ENCODE data around the gene SMCR8. TPM values are rescaled to one million over a fixed set of nuclear protein-coding genes. Genes with fewer than 3 reads are reported as not detected.
A peak's percentile ranks its signal among the peaks of the same experiment; 100 is the strongest.
"Not testable (repeated sequence)": the region's sequence is repeated elsewhere in the genome, so short reads cannot be mapped to it uniquely, and the experiment has no call there.

The SMCR8 gene
- total RNA-seq, 1 donor from 2014 or later, result 22.3 TPM

GRCh38 chr17:18361837-18362697 lies 47.0 kb downstream of the SMCR8 start:
- no peak for DNase-seq (ENCODE audit: low spot score)

GRCh38 chr17:18362698-18363100 lies 47.6 kb downstream of the SMCR8 start:
- peak; percentile 58 for DNase-seq (ENCODE audit: low spot score)

GRCh38 chr17:18363101-18364049 lies 48.3 kb downstream of the SMCR8 start, which contains the start of gene SHMT1:
TSS of gene SHMT1 (minus strand) at chr17:18363550. CDS start at chr17:18355981, 7,569 bp downstream.
- DNase-seq (ENCODE audit: low spot score), result peak; percentile 94

- DNase-seq (ENCODE audit: low spot score), result no peak
Observed at GRCh38 chr17:18364166-18364565, 49.1 kb downstream of the SMCR8 start.

- no peak for DNase-seq (ENCODE audit: low spot score)
Observed at GRCh38 chr17:18368946-18369345, 53.9 kb downstream of the SMCR8 start.

GRCh38 chr17:18370761-18371160 lies 55.7 kb downstream of the SMCR8 start:
- no peak for DNase-seq (ENCODE audit: low spot score)

GRCh38 chr17:18371455-18371854 lies 56.4 kb downstream of the SMCR8 start:
- no peak for DNase-seq (ENCODE audit: low spot score)

DNA sequence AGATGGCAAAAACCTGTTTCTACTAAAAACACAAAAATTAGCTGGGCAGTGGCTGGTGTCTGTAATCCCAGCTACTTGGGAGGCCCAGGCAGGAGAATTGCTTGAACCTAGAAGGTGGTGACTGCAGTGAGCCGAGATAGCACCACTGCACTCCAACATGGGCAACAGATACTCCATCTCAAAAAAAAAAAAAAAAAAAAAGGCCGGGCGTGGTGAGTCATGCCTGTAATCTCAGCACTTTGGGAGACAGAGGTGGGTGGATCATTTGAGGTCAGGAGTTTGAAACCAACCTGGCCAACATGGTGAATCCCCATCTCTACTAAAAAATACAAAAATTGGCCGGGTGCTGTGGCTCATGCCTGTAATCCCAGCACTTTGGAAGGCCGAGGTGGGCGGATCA lies 58.1 kb downstream of the SMCR8 start:
- DNase-seq (ENCODE audit: low spot score), result not testable (repeated sequence)

DNA sequence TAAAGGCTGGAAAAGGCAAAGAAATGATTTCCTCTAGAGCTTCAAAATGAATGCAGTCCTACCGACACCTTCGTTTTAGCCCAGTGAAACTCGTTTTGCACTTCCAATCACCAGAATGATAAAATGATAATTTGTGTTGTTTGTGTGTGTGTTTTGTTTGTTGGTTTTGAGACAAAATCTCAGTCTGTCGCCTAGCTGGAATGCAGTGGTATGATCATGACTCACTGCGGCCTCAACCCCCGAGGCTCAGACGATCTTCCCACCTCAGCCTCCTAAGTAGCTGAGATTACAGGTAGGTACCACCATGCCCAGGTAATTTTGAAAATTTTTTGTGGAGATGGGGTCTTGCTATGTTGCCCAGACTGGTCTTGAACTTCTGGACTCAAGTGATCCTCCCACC lies 59.1 kb downstream of the SMCR8 start:
- no peak for DNase-seq (ENCODE audit: low spot score)

Other genes starting within 250 kb of the SMCR8 start
- gene DRG2, start 227.3 kb upstream of the SMCR8 start, total RNA-seq, result 56.3 TPM
- 1.8 TPM for gene MYO15A, start 206.5 kb upstream of the SMCR8 start, total RNA-seq
- gene ALKBH5, start 131.5 kb upstream of the SMCR8 start, total RNA-seq, result 87.9 TPM
- gene LLGL1, start 89.7 kb upstream of the SMCR8 start, total RNA-seq, result 18.5 TPM
- 307 TPM for gene FLII, start 56.6 kb upstream of the SMCR8 start, total RNA-seq
- 9.8 TPM for gene MIEF2, start 54.6 kb upstream of the SMCR8 start, total RNA-seq
- gene TOP3A, start 299 bp upstream of the SMCR8 start, total RNA-seq, result 42.7 TPM
- gene SHMT1, start 48.3 kb downstream of the SMCR8 start, total RNA-seq, result 31.2 TPM
- gene EVPLL, start 62.5 kb downstream of the SMCR8 start, total RNA-seq, result 2.1 TPM
- gene LGALS9C, start 161.5 kb downstream of the SMCR8 start, total RNA-seq, result not detected